Loucy (cell line): ENCODE data around the gene STIM1.

Experiments used
- H2AFZ ChIP-seq: fragments of 200-600 bp; sonication (generic); 2 replicates; pipeline ENCODE4 v1.6.0; 2016; ENCODE audit warnings: antibody characterized with exemption, mild to moderate bottlenecking, low read length, moderate library complexity
- H3F3A ChIP-seq: fragments of 200-600 bp; 2 replicates; pipeline ENCODE4 v1.6.0; 2016; ENCODE audit warnings: antibody characterized with exemption, low read depth, mild to moderate bottlenecking
- H3K27me3 ChIP-seq: fragments of 200-600 bp; sonication (generic); 2 replicates; pipeline ENCODE4 v1.6.1; 2014; ENCODE audit warnings: low read length, mild to moderate bottlenecking; ENCODE audit not compliant: insufficient read depth, poor library complexity, severe bottlenecking
- H3K36me3 ChIP-seq: fragments of 200-600 bp; sonication (generic); 2 replicates; pipeline ENCODE4 v1.6.1; 2016; ENCODE audit warnings: low read length; ENCODE audit not compliant: insufficient read depth
- H3K4me1 ChIP-seq: fragments of 200-600 bp; sonication (generic); 2 replicates; pipeline ENCODE4 v1.5.1; 2014; ENCODE audit warnings: low read length, mild to moderate bottlenecking; ENCODE audit not compliant: insufficient read depth, poor library complexity, severe bottlenecking
- H3K4me2 ChIP-seq: fragments of 200-600 bp; sonication (generic); 2 replicates; pipeline ENCODE4 v1.6.0; 2014; ENCODE audit warnings: antibody characterized with exemption, low read length, low read depth, mild to moderate bottlenecking; ENCODE audit not compliant: poor library complexity, severe bottlenecking
- H3K4me3 ChIP-seq: fragments of 200-600 bp; sonication (generic); 2 replicates; pipeline ENCODE4 v1.5.1; 2014; ENCODE audit warnings: low read length, mild to moderate bottlenecking, mixed read lengths; ENCODE audit not compliant: poor library complexity, severe bottlenecking
- H3K79me2 ChIP-seq: fragments of 200-600 bp; sonication (generic); 2 replicates; pipeline ENCODE4 v1.6.1; 2014; ENCODE audit warnings: low read length; ENCODE audit not compliant: insufficient read depth
- H3K9ac ChIP-seq: fragments of 200-600 bp; sonication (generic); 2 replicates; pipeline ENCODE4 v1.6.0; 2014; ENCODE audit warnings: mild to moderate bottlenecking, low read depth, low read length, moderate library complexity; ENCODE audit not compliant: poor library complexity, severe bottlenecking
- H3K9me2 ChIP-seq: fragments of 200-600 bp; sonication (generic); replicated peaks from 2 replicates; pipeline ENCODE4 v1.6.1; 2016; ENCODE audit warnings: low read depth, low read length, mixed read lengths
- H3K9me3 ChIP-seq: fragments of 200-600 bp; sonication (generic); 2 replicates; pipeline ENCODE4 v1.6.1; 2014; ENCODE audit warnings: mild to moderate bottlenecking, antibody characterized with exemption, low read length, low read depth; ENCODE audit not compliant: insufficient read depth
- H4K20me1 ChIP-seq: fragments of 200-600 bp; sonication (generic); 2 replicates; pipeline ENCODE4 v1.6.0; 2014; ENCODE audit warnings: antibody characterized with exemption, low read length, mild to moderate bottlenecking; ENCODE audit not compliant: insufficient read depth, poor library complexity, severe bottlenecking
- CTCF ChIP-seq: fragments of 200-600 bp; sonication (generic); conservative IDR thresholded peaks from 2 replicates; pipeline ENCODE4 v1.5.1; 2014; ENCODE audit warnings: mild to moderate bottlenecking, antibody characterized with exemption, low read length
- EZH2phosphoT487 ChIP-seq: fragments of 200-600 bp; IDR thresholded peaks from 2 replicates; pipeline ENCODE4 v1.6.1; 2018; ENCODE audit warnings: antibody characterized with exemption, mild to moderate bottlenecking, moderate library complexity, borderline replicate concordance

The STIM1 gene

GRCh38 chr11:4140067-4140636 lies 284.7 kb downstream of the STIM1 start:
- Histone ChIP-seq H3K79me2 (no peaks in the 10 kb centered on the region), H3K9me2 (no peaks in the 10 kb centered on the region), H3K27me3 (no peaks in the 10 kb centered on the region), H2AFZ (no peak overlapping the region), H3K9ac (no peak overlapping the region), H3F3A (no peaks in the 10 kb centered on the region), H4K20me1 (no peaks in the 10 kb centered on the region), H3K9me3 (peaks cover 10% of the 10 kb centered on the region; the same call in 1 of the 2 replicates), H3K4me3 (no peak overlapping the region), H3K36me3 (peaks cover 52% of the 10 kb centered on the region), H3K4me1 (peaks cover 15% of the 10 kb centered on the region), H3K4me2 (no peak overlapping the region)
- no peak for TF ChIP-seq EZH2phosphoT487
- TF ChIP-seq CTCF = no peak
